ENCODE results near the gene DYNLT4. TPM values are rescaled to one million over a fixed set of nuclear protein-coding genes. Genes with fewer than 3 reads are reported as not detected.
A peak's percentile ranks its signal among the peaks of the same experiment; 100 is the strongest.

Gene DYNLT4, protein sequence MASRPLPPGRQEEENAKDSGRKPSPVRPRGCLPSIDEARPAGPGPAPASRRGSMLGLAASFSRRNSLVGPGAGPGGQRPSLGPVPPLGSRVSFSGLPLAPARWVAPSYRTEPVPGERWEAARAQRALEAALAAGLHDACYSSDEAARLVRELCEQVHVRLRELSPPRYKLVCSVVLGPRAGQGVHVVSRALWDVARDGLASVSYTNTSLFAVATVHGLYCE
- total RNA-seq (2014; rRNA removed; shearing (Covaris generic)), result 1.1 TPM in 1 of 2 replicates, not detected in the other

GRCh38 chr1:44806704-44807363 lies at the start of gene DYNLT4:
Gene DYNLT4 (minus strand): TSS chr1:44807351. CDS start chr1:44806668, 683 bp downstream.

GRCh38 chr1:44842862-44843655 lies 35.9 kb upstream of the DYNLT4 start, which contains the start of gene PTCH2:
Gene PTCH2 (minus strand): TSS chr1:44843253. CDS start chr1:44842932, 321 bp downstream.

DNA sequence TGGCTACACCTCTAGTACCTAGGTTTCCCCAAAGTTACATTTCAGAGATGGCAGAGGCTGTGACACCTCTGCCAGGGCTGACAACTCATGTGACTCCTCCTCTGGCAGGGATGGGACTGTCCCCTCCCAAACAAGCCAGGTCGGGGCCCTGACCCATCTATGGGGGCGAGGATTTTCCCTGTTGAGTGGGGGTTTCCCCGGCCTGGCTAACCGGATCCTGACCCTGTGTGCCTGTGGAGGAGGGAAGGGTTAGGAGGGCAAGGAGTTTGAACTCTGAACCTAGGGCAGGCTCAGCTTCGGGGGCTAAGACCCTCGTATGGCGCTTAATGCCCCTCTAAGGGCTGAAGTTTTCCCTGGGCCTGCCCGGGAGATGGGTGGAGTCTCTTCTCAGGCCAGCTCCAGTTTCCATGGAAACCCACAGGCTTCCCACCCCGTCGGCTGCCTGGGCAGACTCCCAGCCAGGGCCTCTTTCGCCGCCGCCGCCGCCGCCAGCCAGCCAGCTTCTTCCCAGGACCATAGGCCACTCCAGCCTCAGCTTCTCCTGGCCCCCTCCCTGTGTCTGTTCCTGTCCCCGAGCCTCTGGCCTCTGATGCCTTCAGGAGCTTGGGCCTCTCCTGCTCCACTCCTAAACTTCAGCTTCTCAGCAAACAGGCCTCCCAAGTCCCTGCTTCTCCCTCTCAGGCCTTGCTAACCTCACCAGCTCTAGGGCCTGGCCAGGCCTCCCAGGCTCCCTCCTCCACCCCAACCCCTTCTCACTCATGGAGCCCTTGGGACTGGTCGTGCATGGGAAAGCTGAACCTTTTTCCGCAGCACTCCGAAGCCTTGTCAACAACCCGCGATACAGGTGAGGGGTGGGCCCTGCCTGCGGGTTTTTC lies 1.1 kb upstream of the DYNLT4 start, which contains the start of gene BTBD19:
TSS of gene BTBD19 (plus strand) at position 461 of the 875 bp plus-strand sequence. CDS start at position 759, 298 bp downstream.

GRCh38 chr1:44799770-44800584 lies 7.2 kb downstream of the DYNLT4 start, which contains the start of gene PLK3:
Gene PLK3 (plus strand): TSS chr1:44800377. CDS start chr1:44800464, 87 bp downstream.

GRCh38 chr1:44788120-44788860 lies 18.9 kb downstream of the DYNLT4 start, which contains the start of gene BEST4:
Gene BEST4 (minus strand): TSS chr1:44788170. CDS start chr1:44787705, 465 bp downstream.

GRCh38 chr1:44775078-44775929 lies 31.8 kb downstream of the DYNLT4 start, which contains the start of gene RPS8:
Gene RPS8 (plus strand): TSS chr1:44775540. CDS start chr1:44775597, 57 bp downstream.

Small RNAs within 50 kb of the gene (small RNA-seq; reads per million reads assigned to genes)
- gene AL136380.1 (not detected), gene SNORD38A (63.8 reads per million, percentile 95 among the genes with 10 or more reads in this experiment), gene SNORD38B (not detected), gene SNORD46 (1,282 reads per million, percentile 99 among the genes with 10 or more reads in this experiment), gene SNORD55 (not detected)

Other genes with a start within 250 kb of the DYNLT4 start
- 13.7 and 23.7 TPM in 2 replicates for gene TMEM53, start 132.9 kb downstream of the DYNLT4 start, total RNA-seq (2014; rRNA removed; shearing (Covaris generic))
- not detected in 2 replicates for gene ARMH1, start 132.6 kb downstream of the DYNLT4 start, total RNA-seq (2014; rRNA removed; shearing (Covaris generic))
- not detected in 2 replicates for gene RNU5D-1, start 76.2 kb downstream of the DYNLT4 start, total RNA-seq (2014; rRNA removed; shearing (Covaris generic))
- gene KIF2C, start 67.5 kb downstream of the DYNLT4 start, total RNA-seq (2014; rRNA removed; shearing (Covaris generic)), result 82.6 and 99.1 TPM in 2 replicates
- gene RPS8, start 31.8 kb downstream of the DYNLT4 start, total RNA-seq (2014; rRNA removed; shearing (Covaris generic)), result 2,747 and 3,143 TPM in 2 replicates
- not detected in 2 replicates for gene BEST4, start 19.2 kb downstream of the DYNLT4 start, total RNA-seq (2014; rRNA removed; shearing (Covaris generic))
- 29.5 and 34.2 TPM in 2 replicates for gene PLK3, start 7.0 kb downstream of the DYNLT4 start, total RNA-seq (2014; rRNA removed; shearing (Covaris generic))
- gene BTBD19, start 1.2 kb upstream of the DYNLT4 start, total RNA-seq (2014; rRNA removed; shearing (Covaris generic)), result 9.9 and 11.7 TPM in 2 replicates
- 0.04 and 0.08 TPM in 2 replicates for gene PTCH2, start 35.9 kb upstream of the DYNLT4 start, total RNA-seq (2014; rRNA removed; shearing (Covaris generic))
- gene EIF2B3, start 179.2 kb upstream of the DYNLT4 start, total RNA-seq (2014; rRNA removed; shearing (Covaris generic)), result 33.2 and 34.3 TPM in 2 replicates
- gene HECTD3, start 204.0 kb upstream of the DYNLT4 start, total RNA-seq (2014; rRNA removed; shearing (Covaris generic)), result 11.8 and 13.5 TPM in 2 replicates
- gene UROD, start 204.9 kb upstream of the DYNLT4 start, total RNA-seq (2014; rRNA removed; shearing (Covaris generic)), result 136 and 139 TPM in 2 replicates

All from A375 (cell line).